ENCODE results near the gene TGM3.

TGM3 gene

DNA sequence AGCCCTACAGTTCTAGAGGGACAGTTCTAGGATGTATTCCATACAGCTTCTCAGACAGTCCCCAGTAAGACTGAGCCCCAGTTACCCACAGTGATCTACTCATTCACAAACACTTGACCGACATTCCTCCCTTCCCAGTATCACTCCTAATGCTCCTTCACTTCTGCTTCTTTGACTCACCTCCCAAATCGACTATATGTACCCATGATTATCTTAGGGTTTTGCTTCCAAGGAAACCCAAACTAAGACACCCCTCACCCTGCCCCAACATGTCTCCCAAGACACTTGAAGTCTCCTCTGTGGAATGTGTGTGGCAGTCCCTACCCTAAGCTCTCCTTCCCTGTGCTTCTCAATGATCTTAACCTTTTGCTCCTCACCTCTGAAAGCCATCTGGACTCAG lies 61.3 kb downstream of the TGM3 start:
- TF ChIP-seq, protein P1, sequence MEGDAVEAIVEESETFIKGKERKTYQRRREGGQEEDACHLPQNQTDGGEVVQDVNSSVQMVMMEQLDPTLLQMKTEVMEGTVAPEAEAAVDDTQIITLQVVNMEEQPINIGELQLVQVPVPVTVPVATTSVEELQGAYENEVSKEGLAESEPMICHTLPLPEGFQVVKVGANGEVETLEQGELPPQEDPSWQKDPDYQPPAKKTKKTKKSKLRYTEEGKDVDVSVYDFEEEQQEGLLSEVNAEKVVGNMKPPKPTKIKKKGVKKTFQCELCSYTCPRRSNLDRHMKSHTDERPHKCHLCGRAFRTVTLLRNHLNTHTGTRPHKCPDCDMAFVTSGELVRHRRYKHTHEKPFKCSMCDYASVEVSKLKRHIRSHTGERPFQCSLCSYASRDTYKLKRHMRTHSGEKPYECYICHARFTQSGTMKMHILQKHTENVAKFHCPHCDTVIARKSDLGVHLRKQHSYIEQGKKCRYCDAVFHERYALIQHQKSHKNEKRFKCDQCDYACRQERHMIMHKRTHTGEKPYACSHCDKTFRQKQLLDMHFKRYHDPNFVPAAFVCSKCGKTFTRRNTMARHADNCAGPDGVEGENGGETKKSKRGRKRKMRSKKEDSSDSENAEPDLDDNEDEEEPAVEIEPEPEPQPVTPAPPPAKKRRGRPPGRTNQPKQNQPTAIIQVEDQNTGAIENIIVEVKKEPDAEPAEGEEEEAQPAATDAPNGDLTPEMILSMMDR (IDR thresholded peaks at IDR 0.05; ENCODE audit: borderline replicate concordance, insufficient read depth, low read depth, low read length): no peak

DNA sequence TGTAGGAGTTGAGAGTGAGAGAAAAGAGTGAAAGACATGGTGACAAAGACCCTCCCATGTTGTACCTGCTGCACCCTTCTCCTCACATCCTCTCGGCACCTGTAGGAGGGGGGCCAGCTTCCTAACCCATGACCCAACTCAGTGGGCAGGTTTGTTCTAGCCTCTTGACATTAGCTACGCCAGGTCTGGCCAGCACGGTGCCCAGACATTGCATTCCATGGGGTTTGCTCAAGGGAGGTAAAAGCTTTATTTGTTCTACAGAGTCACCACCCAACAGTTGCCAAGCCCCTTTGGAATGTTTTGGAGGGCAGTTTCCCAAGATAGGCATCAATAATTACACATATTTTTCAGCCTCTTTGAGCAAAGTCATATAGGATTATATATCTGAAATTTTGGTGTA lies 62.2 kb downstream of the TGM3 start:
- no peak overlapping the region for H3K4me3 ChIP-seq (ENCODE audit: low read depth, low read length)
- TF ChIP-seq, protein P1 (IDR thresholded peaks at IDR 0.05; ENCODE audit: borderline replicate concordance, insufficient read depth, low read depth, low read length): no peak

More for the DNA sequence above, 61.3 kb downstream of the TGM3 start:
- H3K4me3 ChIP-seq (ENCODE audit: low read depth, low read length): no peak overlapping the region

DNA sequence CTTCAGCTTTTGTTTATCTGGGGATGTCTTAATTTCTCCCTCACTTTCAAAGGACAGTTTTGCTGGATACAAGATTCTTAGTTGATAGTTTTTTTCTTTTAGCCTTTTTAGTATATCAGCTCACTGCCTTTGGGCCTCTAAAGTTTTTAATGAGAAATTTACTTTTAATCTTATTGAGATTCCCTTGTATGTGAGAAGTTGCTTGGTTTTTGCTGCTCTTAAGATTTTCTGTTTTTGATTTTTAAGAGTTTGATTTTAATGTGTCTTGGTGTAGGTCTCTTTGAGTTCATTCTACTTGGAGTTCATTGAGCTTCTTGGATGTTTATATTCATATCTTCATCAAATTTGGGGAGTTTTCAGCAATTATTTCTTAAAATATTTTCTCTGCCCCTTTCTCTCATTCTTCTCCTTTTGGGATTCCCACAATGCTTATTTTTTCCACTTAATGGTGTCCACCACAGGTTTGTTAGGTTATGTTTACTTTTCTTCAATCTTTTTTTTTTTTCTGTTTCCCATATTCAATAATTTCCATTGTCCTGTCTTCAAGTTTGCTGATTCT lies 65.3 kb downstream of the TGM3 start:
- TF ChIP-seq, protein P1 (IDR thresholded peaks at IDR 0.05; ENCODE audit: borderline replicate concordance, insufficient read depth, low read depth, low read length): no peak
- H3K4me3 ChIP-seq (ENCODE audit: low read depth, low read length): no peak overlapping the region

DNA sequence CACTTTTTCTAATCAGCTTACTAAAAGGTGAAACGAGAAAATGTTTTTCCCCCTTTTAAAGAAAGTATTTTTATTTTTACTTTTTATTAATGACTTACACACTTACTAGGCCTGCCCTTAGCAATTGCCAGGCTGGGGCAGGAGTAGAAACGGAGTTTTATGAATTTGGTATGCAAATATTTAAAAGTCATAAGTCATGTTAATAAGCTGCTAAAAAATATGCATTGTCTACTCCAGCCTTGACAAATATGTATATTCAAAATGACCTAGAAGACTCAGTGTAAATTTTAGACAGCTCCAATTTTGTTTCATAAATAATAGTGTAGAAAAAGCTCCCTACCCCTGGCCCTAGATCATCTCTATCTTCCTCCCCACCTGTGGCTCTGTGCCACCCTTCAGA lies 67.4 kb downstream of the TGM3 start:
- H3K4me3 ChIP-seq (ENCODE audit: low read depth, low read length): no peak overlapping the region
- TF ChIP-seq, protein P1 (IDR thresholded peaks at IDR 0.05; ENCODE audit: borderline replicate concordance, insufficient read depth, low read depth, low read length): no peak

DNA sequence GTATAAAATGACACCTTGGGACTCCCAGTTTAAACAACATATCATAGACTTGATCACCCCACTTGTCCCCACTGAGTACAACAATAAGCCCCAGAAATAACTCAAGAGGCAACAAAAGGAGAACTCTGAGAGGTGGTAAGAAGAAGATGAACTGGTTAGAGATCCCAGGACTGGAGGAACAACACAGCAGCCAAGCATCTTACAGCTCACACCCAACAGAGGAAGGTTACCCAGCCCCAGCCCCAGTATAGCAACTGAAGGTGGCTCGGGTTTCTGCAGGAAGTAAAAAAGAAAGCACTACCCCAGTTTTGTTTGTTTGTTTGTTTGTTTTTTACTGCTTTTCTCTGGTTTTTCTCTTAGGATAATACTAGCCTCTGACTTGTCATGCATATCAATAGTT lies 67.8 kb downstream of the TGM3 start:
- TF ChIP-seq, protein P1 (IDR thresholded peaks at IDR 0.05; ENCODE audit: borderline replicate concordance, insufficient read depth, low read depth, low read length): no peak
- H3K4me3 ChIP-seq (ENCODE audit: low read depth, low read length): no peak overlapping the region

DNA sequence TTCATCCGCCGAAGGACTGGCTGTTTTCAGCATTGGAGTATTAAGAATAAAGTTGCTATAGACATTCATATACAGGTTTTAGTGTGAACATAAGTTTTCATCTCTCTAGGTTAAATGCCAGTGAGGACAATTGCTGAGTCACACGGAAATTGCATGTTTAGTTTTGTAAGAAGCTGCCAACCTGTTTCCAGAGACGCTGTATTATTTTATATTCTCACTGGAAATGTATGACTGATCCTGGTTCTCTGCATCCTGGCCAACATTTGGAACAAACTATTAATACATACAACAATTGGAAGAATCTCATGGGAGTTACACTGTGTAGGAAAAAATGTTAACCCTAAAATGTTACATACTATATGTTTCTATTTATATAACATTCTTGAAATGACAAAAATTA lies 68.2 kb downstream of the TGM3 start:
- H3K4me3 ChIP-seq (ENCODE audit: low read depth, low read length): no peak overlapping the region

DNA sequence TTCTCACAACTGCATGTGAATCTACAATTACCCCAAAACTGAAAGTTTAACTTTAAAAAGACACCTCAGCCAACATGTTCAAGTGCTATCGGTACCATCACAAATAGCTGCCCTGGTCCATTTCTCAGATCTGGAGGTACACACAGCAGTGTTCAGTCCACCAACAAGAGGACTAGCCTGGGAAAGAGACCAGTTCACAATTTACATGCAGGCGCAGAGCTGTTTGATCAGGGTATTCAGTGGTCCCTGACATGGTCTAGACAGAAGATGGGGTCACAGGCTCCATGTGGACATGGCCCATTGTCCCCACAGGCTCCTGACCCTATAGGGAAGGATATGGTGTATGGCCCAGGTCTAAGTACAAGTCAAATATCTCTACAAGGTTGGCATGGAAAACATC lies 69.3 kb downstream of the TGM3 start:
- no peak overlapping the region for H3K4me3 ChIP-seq (ENCODE audit: low read depth, low read length)
- TF ChIP-seq, protein P1 (IDR thresholded peaks at IDR 0.05; ENCODE audit: borderline replicate concordance, insufficient read depth, low read depth, low read length): no peak

More for the DNA sequence above, 68.2 kb downstream of the TGM3 start:
- TF ChIP-seq, protein P1 (IDR thresholded peaks at IDR 0.05; ENCODE audit: borderline replicate concordance, insufficient read depth, low read depth, low read length): no peak
